CD14-positive monocyte (primary cell): ENCODE results near the gene TPM1. TPM values are rescaled to one million over a fixed set of nuclear protein-coding genes. Genes with fewer than 3 reads are reported as not detected.

ENCODE experiments used
- DNase-seq, 3 donors: peaks; one replicate each; pipeline ENCODE4 v3.0.0-alpha.2; 2011 to 2022
- H2AFZ ChIP-seq: 2 replicates; pipeline ENCODE4 v1.6.0; 2012; ENCODE audit warnings: mild to moderate bottlenecking, low read depth, low read length, inconsistent platforms; ENCODE audit not compliant: insufficient read depth, poor library complexity, severe bottlenecking
- H3K27ac ChIP-seq, 2 donors: 1 replicate in 1 of 2; 2 replicates in 1 of 2; pipeline ENCODE4 v1.5.1; 2012 to 2013; ENCODE audit warnings: low read length in 2 of 2, control low read depth in 1 of 2, inconsistent platforms in 1 of 2, low read depth in 1 of 2, mild to moderate bottlenecking in 1 of 2
- H3K27me3 ChIP-seq, 2 donors: one replicate each; pipeline versions ENCODE4 v1.6.0 to v1.6.1; 2011 to 2013; ENCODE audit warnings: low read length in 2 of 2; ENCODE audit not compliant: control insufficient read depth in 2 of 2, insufficient read depth in 2 of 2
- H3K36me3 ChIP-seq, 2 donors: replicated peaks in 1 of 2; 1 replicate in 1 of 2; 2 replicates in 1 of 2; pipeline versions ENCODE4 v1.5.1 to v1.6.1; 2012 to 2013; ENCODE audit warnings: low read length in 2 of 2, control low read depth in 1 of 2, inconsistent platforms in 1 of 2, mild to moderate bottlenecking in 1 of 2; ENCODE audit not compliant: insufficient read depth in 2 of 2, control insufficient read depth in 1 of 2
- H3K4me1 ChIP-seq, 2 donors: 1 replicate in 1 of 2; 2 replicates in 1 of 2; pipeline versions ENCODE4 v1.5.1 to v1.6.1; 2012 to 2013; ENCODE audit warnings: low read length in 2 of 2, control low read depth in 1 of 2, inconsistent platforms in 1 of 2, mild to moderate bottlenecking in 1 of 2, moderate library complexity in 1 of 2; ENCODE audit not compliant: insufficient read depth in 2 of 2, control insufficient read depth in 1 of 2
- H3K4me2 ChIP-seq: replicated peaks from 2 replicates; pipeline ENCODE3; 2012; ENCODE audit warnings: low read length, moderate library complexity, mild to moderate bottlenecking; ENCODE audit not compliant: poor library complexity, severe bottlenecking; ENCODE audit errors: extremely low read depth
- H3K4me3 ChIP-seq, 3 experiments: fragments of 200-600 bp in 1 of 3; sonication (generic) in 1 of 3; replicated peaks in 1 of 3; 1 replicate in 2 of 3; 2 replicates in 1 of 3; pipeline ENCODE4 v1.5.1; 2011 to 2013; ENCODE audit warnings: low read length in 3 of 3, mild to moderate bottlenecking in 3 of 3, control low read depth in 2 of 3, low read depth in 2 of 3, inconsistent platforms in 1 of 3, moderate library complexity in 1 of 3
- H3K79me2 ChIP-seq: 2 replicates; pipeline ENCODE4 v1.6.0; 2012; ENCODE audit warnings: mild to moderate bottlenecking, control low read depth, inconsistent platforms, low read length, moderate library complexity; ENCODE audit not compliant: insufficient read depth
- H3K9ac ChIP-seq: 2 replicates; pipeline ENCODE4 v1.6.0; 2017; ENCODE audit warnings: low read length, mild to moderate bottlenecking; ENCODE audit not compliant: insufficient read depth, poor library complexity, severe bottlenecking
- H3K9me3 ChIP-seq, 2 donors: replicated peaks in 1 of 2; 1 replicate in 1 of 2; 2 replicates in 1 of 2; pipeline versions ENCODE4 v1.5.1 to v1.6.1; 2012 to 2013; ENCODE audit warnings: low read length in 2 of 2, control low read depth in 1 of 2; ENCODE audit not compliant: control insufficient read depth in 1 of 2, insufficient read depth in 1 of 2
- H4K20me1 ChIP-seq: 2 replicates; pipeline ENCODE4 v1.6.0; 2012; ENCODE audit warnings: mild to moderate bottlenecking, low read length, control low read depth, moderate library complexity; ENCODE audit not compliant: insufficient read depth
- H3K27ac Mint-ChIP-seq, 7 donors: one replicate each; pipeline ENCODE4 v1.8.0; 2020; ENCODE audit warnings: mild to moderate bottlenecking in 7 of 7, mixed read lengths in 7 of 7, moderate library complexity in 6 of 7, inconsistent platforms in 2 of 7
- H3K27me3 Mint-ChIP-seq, 3 donors: one replicate each; pipeline ENCODE4 v1.8.0; 2021 to 2022; ENCODE audit warnings: low read depth in 3 of 3, mild to moderate bottlenecking in 3 of 3, mixed read lengths in 3 of 3, moderate library complexity in 3 of 3, inconsistent platforms in 1 of 3
- H3K36me3 Mint-ChIP-seq, 2 donors: one replicate each; pipeline ENCODE4 v1.8.0; 2020; ENCODE audit warnings: mixed read lengths in 2 of 2, inconsistent platforms in 1 of 2, mild to moderate bottlenecking in 1 of 2
- H3K4me1 Mint-ChIP-seq: one replicate; pipeline ENCODE4 v1.8.0; 2020; ENCODE audit warnings: mild to moderate bottlenecking, mixed read lengths
- H3K4me3 Mint-ChIP-seq, 2 donors: one replicate each; pipeline ENCODE4 v1.8.0; 2020; ENCODE audit warnings: mild to moderate bottlenecking in 2 of 2, mixed read lengths in 2 of 2, moderate library complexity in 1 of 2
- H3K9me3 Mint-ChIP-seq, 7 donors: one replicate each; pipeline ENCODE4 v1.8.0; 2020 to 2022; ENCODE audit warnings: mixed read lengths in 7 of 7, mild to moderate bottlenecking in 6 of 7, moderate library complexity in 6 of 7, inconsistent platforms in 2 of 7
- WGBS: methylation state at CpG from one replicate; pipeline ENCODE4 v1.1.5; 2013; ENCODE audit warnings: missing lambda C conversion rate; ENCODE audit not compliant: insufficient coverage; 5-methylcytosine and 5-hydroxymethylcytosine counted together
- intact Hi-C, 2 donors: fragments of 100-400 bp; cut with micrococcal nuclease; formaldehyde crosslinking; loops; one replicate each; pipeline versions ENCODE4 v1.15.0 to v1.15.1; 2023
- polyA plus RNA-seq, 3 donors: library from polyadenylated mRNA; depleted of rRNA in 1 of 3; unstranded in 2 of 3; stranded (reverse) in 1 of 3; fragments of 300-500 nt in 2 of 3; fragments of >200 nt in 1 of 3; fragmentation: Illumina TruSeq in 2 of 3; gene quantifications; 1 replicate in 2 of 3; 2 replicates in 1 of 3; pipeline ENCODE4 v1.2.3, GENCODE V29; 2012 to 2021
- TF ChIP-seq, protein P1 (sequence below): fragments of 200-600 bp; IDR thresholded peaks from one replicate; pipeline ENCODE4 v1.8.0; 2022; ENCODE audit warnings: antibody characterized with exemption, mild to moderate bottlenecking

TPM1 gene
- polyA plus RNA-seq, 3 donors, result 11.7 to 15.9 (median 11.9) TPM

- Histone ChIP-seq H3K9me3 (no peaks in the 10 kb centered on the region), H2AFZ (no peak overlapping the region), H3K4me1 (no peaks in the 10 kb centered on the region), H3K4me3 (no peak overlapping the region), H3K4me2 (no peak overlapping the region), H3K27me3 (no peaks in the 10 kb centered on the region), H3K36me3 (peaks cover 22 to 26% of the 10 kb centered on the region in 2 donors), H4K20me1 (no peaks in the 10 kb centered on the region), H3K27ac (no peak overlapping the region), H3K9ac (no peak overlapping the region), H3K79me2 (no peaks in the 10 kb centered on the region)
- Mint-ChIP-seq H3K4me3 (no peak overlapping the region), H3K27me3 (peaks cover 0 to 8% (median 3%) of the 10 kb centered on the region in 3 donors), H3K27ac (peak overlapping the region in 1 of 7 donors; percentile 7), H3K36me3 (peaks cover 26% of the 10 kb centered on the region in 2 donors), H3K9me3 (no peaks in the 10 kb centered on the region), H3K4me1 (peaks cover 2% of the 10 kb centered on the region)
- no CpG with 5 or more reads among the region's 1 CpG for WGBS
- intact Hi-C loops, result no loop called here
- DNase-seq, result no peak
- TF ChIP-seq, protein P1, sequence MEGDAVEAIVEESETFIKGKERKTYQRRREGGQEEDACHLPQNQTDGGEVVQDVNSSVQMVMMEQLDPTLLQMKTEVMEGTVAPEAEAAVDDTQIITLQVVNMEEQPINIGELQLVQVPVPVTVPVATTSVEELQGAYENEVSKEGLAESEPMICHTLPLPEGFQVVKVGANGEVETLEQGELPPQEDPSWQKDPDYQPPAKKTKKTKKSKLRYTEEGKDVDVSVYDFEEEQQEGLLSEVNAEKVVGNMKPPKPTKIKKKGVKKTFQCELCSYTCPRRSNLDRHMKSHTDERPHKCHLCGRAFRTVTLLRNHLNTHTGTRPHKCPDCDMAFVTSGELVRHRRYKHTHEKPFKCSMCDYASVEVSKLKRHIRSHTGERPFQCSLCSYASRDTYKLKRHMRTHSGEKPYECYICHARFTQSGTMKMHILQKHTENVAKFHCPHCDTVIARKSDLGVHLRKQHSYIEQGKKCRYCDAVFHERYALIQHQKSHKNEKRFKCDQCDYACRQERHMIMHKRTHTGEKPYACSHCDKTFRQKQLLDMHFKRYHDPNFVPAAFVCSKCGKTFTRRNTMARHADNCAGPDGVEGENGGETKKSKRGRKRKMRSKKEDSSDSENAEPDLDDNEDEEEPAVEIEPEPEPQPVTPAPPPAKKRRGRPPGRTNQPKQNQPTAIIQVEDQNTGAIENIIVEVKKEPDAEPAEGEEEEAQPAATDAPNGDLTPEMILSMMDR, result no peak
Measured at GRCh38 chr15:63054985-63055384, 12.4 kb downstream of the TPM1 start.

DNA sequence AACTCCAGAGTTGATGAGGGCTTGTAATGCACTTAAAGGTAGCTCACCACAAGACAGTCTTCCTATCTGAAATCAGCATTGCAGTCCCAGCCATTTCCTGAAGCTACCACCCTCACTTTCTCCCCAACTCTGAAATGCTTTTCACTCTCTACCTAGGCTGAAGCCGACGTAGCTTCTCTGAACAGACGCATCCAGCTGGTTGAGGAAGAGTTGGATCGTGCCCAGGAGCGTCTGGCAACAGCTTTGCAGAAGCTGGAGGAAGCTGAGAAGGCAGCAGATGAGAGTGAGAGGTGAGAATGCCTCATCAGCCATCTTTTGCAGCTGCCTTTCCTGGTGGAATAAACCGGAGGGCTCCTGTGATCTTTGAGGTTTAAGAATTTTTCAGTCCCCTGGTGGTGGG is 14.3 kb downstream of the TPM1 start:
- no peaks in the 10 kb centered on the region for H3K9me3 ChIP-seq
- no peaks in the 10 kb centered on the region for H3K4me1 ChIP-seq
- TF ChIP-seq, protein P1, result no peak
- H3K27ac ChIP-seq, result no peak overlapping the region
- H3K36me3 Mint-ChIP-seq, result peaks cover 43% of the 10 kb centered on the region in 2 donors
- H3K79me2 ChIP-seq, result no peaks in the 10 kb centered on the region
- H3K9me3 Mint-ChIP-seq, result no peaks in the 10 kb centered on the region
- H4K20me1 ChIP-seq, result no peaks in the 10 kb centered on the region
- WGBS, result 5% methylated on average over 2 of the region's 6 CpGs
- no peak overlapping the region for H3K4me3 ChIP-seq
- no peaks in the 10 kb centered on the region for H3K27me3 ChIP-seq
- H2AFZ ChIP-seq, result no peak overlapping the region
- intact Hi-C loops, result no loop called here
- no peak overlapping the region for H3K4me3 Mint-ChIP-seq
- H3K9ac ChIP-seq, result no peak overlapping the region
- H3K27ac Mint-ChIP-seq, result no peak overlapping the region
- H3K4me2 ChIP-seq, result no peak overlapping the region
- peaks cover 35 to 44% of the 10 kb centered on the region in 2 donors for H3K36me3 ChIP-seq
- no peak for DNase-seq
- H3K4me1 Mint-ChIP-seq, result no peaks in the 10 kb centered on the region
- peaks cover 0 to 5% (median 3%) of the 10 kb centered on the region in 3 donors for H3K27me3 Mint-ChIP-seq
